Endothelial cell of umbilical vein (primary cell): Measurements from ENCODE around the gene TENT4B. TPM values are rescaled to one million over a fixed set of nuclear protein-coding genes. Genes with fewer than 3 reads are reported as not detected.

ENCODE experiments used
- BruUV-seq: library from RNA; stranded (reverse); fragments of 400-500 nt; replicated peaks from 2 replicates; lab custom pipeline; 2021; lab: Mats Ljungman, UMichigan
- CTCF ChIA-PET: fragments of 300-600, 350-600 bp; sonication (Branson Sonifier 250); formaldehyde crosslinking; loops from one replicate; lab custom pipeline; 2021; ENCODE audit warnings: antibody characterized with exemption, inconsistent platforms; lab: Charles Lee
- POLR2A ChIA-PET: fragments of 300-600, 350-600 bp; sonication (Branson Sonifier 250); formaldehyde crosslinking; loops from one replicate; lab custom pipeline; 2021; ENCODE audit warnings: antibody characterized with exemption, inconsistent platforms; lab: Charles Lee
- DNase-seq: peaks from one replicate; pipeline ENCODE4 v3.0.0-alpha.2; 2011; ENCODE audit warnings: low read depth, low spot score
- FAIRE-seq: peaks from 2 replicates; lab custom pipeline; 2011; peaks lifted over from hg19 to GRCh38; lab: Jason Lieb, UNC
- H2AFZ ChIP-seq: 2 replicates; pipeline ENCODE4 v1.6.0; 2012; ENCODE audit warnings: low read depth, low read length, control low read depth, inconsistent platforms
- H3K27ac ChIP-seq: 2 replicates; pipeline ENCODE4 v1.5.1; 2011; ENCODE audit warnings: low read depth, mild to moderate bottlenecking, control low read depth, low read length, moderate library complexity; ENCODE audit not compliant: insufficient read depth
- H3K27me3 ChIP-seq, 2 experiments: 2 replicates each; pipeline versions ENCODE4 v1.6.0 to v1.6.1; 2011; ENCODE audit warnings: low read length in 2 of 2, mixed read lengths in 1 of 2; ENCODE audit not compliant: control insufficient read depth in 2 of 2, insufficient read depth in 2 of 2
- H3K36me3 ChIP-seq, 2 experiments: 2 replicates in 1 of 2; 3 replicates in 1 of 2; pipeline ENCODE4 v1.5.1; 2011; ENCODE audit warnings: low read length in 2 of 2, mild to moderate bottlenecking in 1 of 2, moderate library complexity in 1 of 2; ENCODE audit not compliant: control insufficient read depth in 2 of 2, insufficient read depth in 2 of 2; ENCODE audit errors: extremely low read depth in 1 of 2
- H3K4me1 ChIP-seq: 3 replicates; pipeline ENCODE4 v1.5.1; 2011; ENCODE audit warnings: mild to moderate bottlenecking, low read length; ENCODE audit not compliant: control insufficient read depth, insufficient read depth; ENCODE audit errors: extremely low read depth
- H3K4me2 ChIP-seq: 2 replicates; pipeline ENCODE4 v1.6.1; 2011; ENCODE audit warnings: low read length, control low read depth, mixed read lengths; ENCODE audit not compliant: insufficient read depth
- H3K4me3 ChIP-seq, 3 experiments: fragments of 200-600 bp in 1 of 3; sonication (generic), shearing (Covaris generic) in 1 of 3; replicated peaks in 1 of 3; 2 replicates each; pipeline ENCODE4 v1.5.1; 2011 to 2016; ENCODE audit warnings: control low read depth in 3 of 3, low read length in 3 of 3, mild to moderate bottlenecking in 2 of 3, inconsistent platforms in 1 of 3, low read depth in 1 of 3, moderate library complexity in 1 of 3; ENCODE audit not compliant: insufficient read depth in 1 of 3
- H3K79me2 ChIP-seq: 2 replicates; pipeline ENCODE4 v1.6.0; 2012; ENCODE audit warnings: low read length, inconsistent platforms; ENCODE audit not compliant: control insufficient read depth, insufficient read depth
- H3K9ac ChIP-seq: replicated peaks from 2 replicates; pipeline ENCODE3; 2011; ENCODE audit warnings: low read length, control low read depth; ENCODE audit not compliant: insufficient read depth; ENCODE audit errors: extremely low read depth
- H3K9me1 ChIP-seq: replicated peaks from 3 replicates; pipeline ENCODE4 v1.6.0; 2011; ENCODE audit warnings: mild to moderate bottlenecking, low read length; ENCODE audit not compliant: control insufficient read depth, insufficient read depth; ENCODE audit errors: extremely low read depth
- H3K9me3 ChIP-seq: replicated peaks from 2 replicates; pipeline ENCODE4 v1.5.1; 2012; ENCODE audit warnings: low read length, inconsistent platforms; ENCODE audit not compliant: control insufficient read depth, insufficient read depth
- H4K20me1 ChIP-seq: replicated peaks from 2 replicates; pipeline ENCODE3; 2011; ENCODE audit warnings: mild to moderate bottlenecking, low read length; ENCODE audit not compliant: control insufficient read depth, insufficient read depth; ENCODE audit errors: extremely low read depth
- EZH2 ChIP-seq: IDR thresholded peaks from 2 replicates; pipeline ENCODE4 v1.6.1; 2012; ENCODE audit warnings: borderline replicate concordance, low read depth, mild to moderate bottlenecking, moderate library complexity, low read length, inconsistent platforms; ENCODE audit not compliant: severe bottlenecking
- FOS ChIP-seq: IDR thresholded peaks from 2 replicates; pipeline ENCODE4 v1.6.1; 2011; ENCODE audit warnings: mild to moderate bottlenecking, low read length, moderate library complexity, borderline replicate concordance; ENCODE audit not compliant: insufficient read depth
- GATA2 ChIP-seq: IDR thresholded peaks from 2 replicates; pipeline ENCODE4 v1.7.0; 2011; ENCODE audit warnings: low read depth, mild to moderate bottlenecking, moderate library complexity, mixed read lengths, low read length; ENCODE audit not compliant: insufficient read length, insufficient read depth
- JUN ChIP-seq: IDR thresholded peaks from 2 replicates; pipeline ENCODE4 v1.6.1; 2011; ENCODE audit warnings: borderline replicate concordance, low read depth; ENCODE audit not compliant: insufficient read length, insufficient read depth
- MYC ChIP-seq: IDR thresholded peaks from one replicate; pipeline ENCODE4 v1.6.1; 2011; ENCODE audit warnings: mild to moderate bottlenecking, low read depth, low read length
- POLR2A ChIP-seq: IDR thresholded peaks from 2 replicates; pipeline ENCODE4 v1.6.1; 2012; ENCODE audit warnings: low read depth, mild to moderate bottlenecking, control low read depth, low read length
- POLR2AphosphoS5 ChIP-seq: IDR thresholded peaks from 2 replicates; pipeline ENCODE4 v1.6.1; 2012; ENCODE audit warnings: low read depth, mild to moderate bottlenecking, control low read depth, low read length, moderate library complexity; ENCODE audit not compliant: insufficient read depth
- dilution Hi-C: fragments of 300-500 bp; cut with MboI; formaldehyde crosslinking; loops from one replicate; pipeline ENCODE4 v1.15.0; 2019; ENCODE audit warnings: low sequenced_read_pairs; ENCODE audit not compliant: extremely low pct_ligation_motif_present
- intact Hi-C: fragments of 100-400 bp; cut with micrococcal nuclease; formaldehyde crosslinking; loops from one replicate; pipeline ENCODE4 v1.10.0; 2022
- polyA plus RNA-seq, 4 experiments: library from polyadenylated mRNA; depleted of rRNA in 3 of 4; stranded (reverse) in 3 of 4; unstranded in 1 of 4; fragments of >200 nt; gene quantifications; 2 replicates each; pipeline versions ENCODE4 v1.2.1 to v1.2.3, GENCODE V29; 2011 to 2012; ENCODE audit warnings: missing spikeins in 1 of 4
- total RNA-seq: library from RNA; stranded (reverse); gene quantifications from 2 replicates; pipeline ENCODE4 v1.2.3, GENCODE V29; 2021
- TF ChIP-seq, protein P1 (sequence below), 2 donors: IDR thresholded peaks; 1 replicate in 1 of 2; 2 replicates in 1 of 2; pipeline ENCODE4 v1.5.1; 2011; ENCODE audit warnings: low read length in 2 of 2, mild to moderate bottlenecking in 2 of 2, moderate library complexity in 2 of 2, control low read depth in 1 of 2, inconsistent platforms in 1 of 2, low read depth in 1 of 2; ENCODE audit not compliant: insufficient read depth in 1 of 2; ENCODE audit errors: extremely low read depth in 1 of 2
- TF ChIP-seq, protein P2 (sequence below): IDR thresholded peaks from 2 replicates; pipeline ENCODE4 v1.6.1; 2011; ENCODE audit not compliant: insufficient read depth, insufficient read length

TENT4B gene
- total and polyA plus RNA-seq, 2 donors (not counting 3 experiments of a cell fraction or from before 2014, with no cell fraction given): 4.2 to 13.1 TPM

DNA sequence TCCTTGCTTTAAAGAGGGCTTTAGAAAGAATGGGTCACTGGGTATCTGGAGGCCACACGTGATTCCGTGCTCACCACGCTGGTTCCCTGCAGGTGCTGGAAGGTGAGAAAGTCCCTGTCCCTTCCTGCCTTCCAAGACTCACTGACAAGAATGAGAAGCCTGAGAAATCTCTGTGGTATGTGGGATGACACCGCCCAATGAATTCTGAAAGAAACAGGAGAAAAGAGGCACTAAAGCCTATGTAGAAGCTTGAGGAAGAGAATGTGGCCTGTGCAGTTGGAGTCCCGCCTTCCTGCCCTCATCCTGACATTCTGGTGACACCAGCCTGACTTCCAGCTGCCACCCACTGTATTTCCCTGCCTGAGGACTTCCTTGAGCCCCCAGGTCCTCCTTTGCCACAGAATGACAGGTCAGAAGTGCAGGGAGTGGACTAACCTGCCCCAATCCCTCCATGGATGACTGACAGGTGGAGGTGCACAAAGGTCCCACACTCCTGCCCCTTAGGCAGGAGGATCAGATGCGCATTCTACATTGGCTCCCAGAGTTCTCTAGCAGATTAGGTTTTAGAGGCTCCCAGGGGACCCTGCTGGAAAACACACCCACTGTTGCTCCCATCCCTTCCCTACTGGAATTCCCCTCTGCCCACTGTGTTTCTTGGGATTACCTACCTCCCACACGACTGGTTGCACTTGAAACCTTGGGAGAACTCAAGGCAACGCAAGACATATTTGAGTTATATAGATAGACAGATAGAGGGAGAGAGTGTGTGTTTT lies 38.6 kb upstream of the TENT4B start:
- Histone ChIP-seq H3K9ac (no peak overlapping the region), H3K4me2 (no peak overlapping the region), H3K27me3 (no peaks in the 10 kb centered on the region), H2AFZ (no peak overlapping the region), H3K9me3 (no peaks in the 10 kb centered on the region), H3K4me1 (no peaks in the 10 kb centered on the region), H3K4me3 (no peak overlapping the region), H4K20me1 (no peaks in the 10 kb centered on the region), H3K79me2 (no peaks in the 10 kb centered on the region), H3K27ac (no peak overlapping the region), H3K9me1 (no peaks in the 10 kb centered on the region), H3K36me3 (no peaks in the 10 kb centered on the region)
- CTCF ChIA-PET: interaction anchor here (0.7 kb wide), 1 partner anchor 96 kb away, joined by 3 read pairs; no protein-coding TSS in a partner anchor
- intact Hi-C loops (no loop called here), dilution Hi-C loops (no loop called here)
- no peak for DNase-seq
- TF ChIP-seq POLR2A: no peak
- no peak for TF ChIP-seq MYC
- no peak for TF ChIP-seq FOS
- TF ChIP-seq, protein P1, sequence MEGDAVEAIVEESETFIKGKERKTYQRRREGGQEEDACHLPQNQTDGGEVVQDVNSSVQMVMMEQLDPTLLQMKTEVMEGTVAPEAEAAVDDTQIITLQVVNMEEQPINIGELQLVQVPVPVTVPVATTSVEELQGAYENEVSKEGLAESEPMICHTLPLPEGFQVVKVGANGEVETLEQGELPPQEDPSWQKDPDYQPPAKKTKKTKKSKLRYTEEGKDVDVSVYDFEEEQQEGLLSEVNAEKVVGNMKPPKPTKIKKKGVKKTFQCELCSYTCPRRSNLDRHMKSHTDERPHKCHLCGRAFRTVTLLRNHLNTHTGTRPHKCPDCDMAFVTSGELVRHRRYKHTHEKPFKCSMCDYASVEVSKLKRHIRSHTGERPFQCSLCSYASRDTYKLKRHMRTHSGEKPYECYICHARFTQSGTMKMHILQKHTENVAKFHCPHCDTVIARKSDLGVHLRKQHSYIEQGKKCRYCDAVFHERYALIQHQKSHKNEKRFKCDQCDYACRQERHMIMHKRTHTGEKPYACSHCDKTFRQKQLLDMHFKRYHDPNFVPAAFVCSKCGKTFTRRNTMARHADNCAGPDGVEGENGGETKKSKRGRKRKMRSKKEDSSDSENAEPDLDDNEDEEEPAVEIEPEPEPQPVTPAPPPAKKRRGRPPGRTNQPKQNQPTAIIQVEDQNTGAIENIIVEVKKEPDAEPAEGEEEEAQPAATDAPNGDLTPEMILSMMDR (IDR thresholded peaks at IDR 0.05; ENCODE audit: extremely low read depth in 1 of 2, insufficient read depth in 1 of 2, low read depth in 1 of 2, low read length in 2 of 2): no peak
- TF ChIP-seq, protein P2, sequence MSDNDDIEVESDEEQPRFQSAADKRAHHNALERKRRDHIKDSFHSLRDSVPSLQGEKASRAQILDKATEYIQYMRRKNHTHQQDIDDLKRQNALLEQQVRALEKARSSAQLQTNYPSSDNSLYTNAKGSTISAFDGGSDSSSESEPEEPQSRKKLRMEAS: no peak
- no peak for TF ChIP-seq GATA2
- TF ChIP-seq JUN: no peak
- TF ChIP-seq POLR2AphosphoS5: no peak
- TF ChIP-seq EZH2: no peak
- no peak for FAIRE-seq
- POLR2A ChIA-PET: no interaction called here
- no TSS peak for BruUV-seq
